Aorta (tissue), 5 donors: ENCODE measurements around the gene RAX. TPM values are rescaled to one million over a fixed set of nuclear protein-coding genes. Genes with fewer than 3 reads are reported as not detected.

Experiments
- ATAC-seq: fragments of 200-7000 bp; cut with Tn5 transposase; one replicate; pipeline ENCODE4 v1.9.1; 2022; ENCODE audit warnings: moderate library complexity; ENCODE audit not compliant: low FRiP score
- DNase-seq, 2 donors: peaks; one replicate each; pipeline ENCODE4 v3.0.0-alpha.2; 2020
- H3K27ac ChIP-seq, 2 donors: one replicate each; pipeline ENCODE4 v1.5.1; 2013; ENCODE audit warnings: low read length in 2 of 2, mild to moderate bottlenecking in 2 of 2, moderate library complexity in 2 of 2, control low read depth in 1 of 2, inconsistent platforms in 1 of 2, low read depth in 1 of 2
- H3K27me3 ChIP-seq, 2 donors: one replicate each; pipeline ENCODE4 v1.6.1; 2013; ENCODE audit warnings: control low read depth in 1 of 2, low read length in 1 of 2, mild to moderate bottlenecking in 1 of 2, moderate library complexity in 1 of 2; ENCODE audit not compliant: insufficient read depth in 2 of 2, control insufficient read depth in 1 of 2
- H3K36me3 ChIP-seq, 2 donors: one replicate each; pipeline ENCODE4 v1.6.1; 2013; ENCODE audit warnings: control low read depth in 1 of 2, low read length in 1 of 2, mild to moderate bottlenecking in 1 of 2; ENCODE audit not compliant: insufficient read depth in 2 of 2, control insufficient read depth in 1 of 2
- H3K4me1 ChIP-seq, 2 donors: one replicate each; pipeline ENCODE4 v1.6.1; 2013; ENCODE audit warnings: low read length in 2 of 2, control low read depth in 1 of 2, mild to moderate bottlenecking in 1 of 2, moderate library complexity in 1 of 2; ENCODE audit not compliant: insufficient read depth in 2 of 2, control insufficient read depth in 1 of 2
- H3K4me3 ChIP-seq, 2 donors: one replicate each; pipeline ENCODE4 v1.5.1; 2013; ENCODE audit warnings: low read length in 2 of 2, control low read depth in 1 of 2, mild to moderate bottlenecking in 1 of 2
- H3K9me3 ChIP-seq: one replicate; pipeline ENCODE4 v1.6.1; 2013; ENCODE audit warnings: mild to moderate bottlenecking, low read length; ENCODE audit not compliant: control insufficient read depth
- WGBS, 2 donors: extraction: QIAGEN DNeasy Blood & Tissue Kit; methylation state at CpG; one replicate each; pipeline ENCODE4 v1.1.7; 2013; 5-methylcytosine and 5-hydroxymethylcytosine counted together
- intact Hi-C, 2 donors: fragments of 100-400 bp; cut with DNase I; formaldehyde crosslinking; loops; one replicate each; pipeline versions ENCODE4 v1.14.2 to v1.15.0; 2022
- polyA plus RNA-seq, 2 donors: library from polyadenylated mRNA; stranded (reverse); fragments of 200-250 nt; gene quantifications; one replicate each; pipeline ENCODE4 v1.2.3, GENCODE V29; 2013
- total RNA-seq, 2 donors: library from RNA; stranded (reverse); fragmentation: NEBNext Ultra II Directional; extraction: Animal tissue kit (Norgen Biotek cat#: 25700); gene quantifications; one replicate each; pipeline ENCODE4 v1.2.1, GENCODE V29; 2021
- donor health status: healthy with polysubstance abuse.
- donor health status: Bipolar disorder and iron deficiency.
- donor health status: DM: no; HTN: no; CAD: no.
- donor health status: DM: no; HTN: no; CAD: no.
- donor health status: DM: yes; HTN: yes; CAD: no.

RAX gene
- total and polyA plus RNA-seq, 4 donors: not detected

DNA sequence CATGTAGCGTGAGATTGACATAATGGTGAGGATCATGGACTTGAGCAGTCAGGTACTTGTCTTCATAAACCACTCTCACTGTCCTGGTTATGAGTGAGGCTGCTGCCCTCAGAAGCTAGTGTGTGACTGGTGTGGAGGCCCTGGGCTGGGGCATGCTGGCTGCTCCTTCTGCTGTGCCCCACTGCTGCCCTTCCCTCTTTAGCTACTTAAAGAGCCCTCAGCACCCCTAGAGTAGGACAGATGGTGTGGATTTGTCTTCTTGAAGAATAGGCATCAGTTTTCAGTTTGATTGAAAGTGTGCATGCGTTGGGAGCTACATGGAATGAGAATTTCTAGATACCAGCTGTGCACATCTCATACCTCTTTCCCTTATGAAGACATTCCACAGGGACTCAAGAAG is 29.8 kb upstream of the RAX start:
- Histone ChIP-seq H3K27ac (no peak overlapping the region), H3K9me3 (no peaks in the 10 kb centered on the region), H3K4me3 (no peak overlapping the region), H3K27me3 (no peaks in the 10 kb centered on the region), H3K36me3 (no peaks in the 10 kb centered on the region), H3K4me1 (no peaks in the 10 kb centered on the region)
- intact Hi-C loops: no loop called here
- WGBS, 2 donors: 77 to 83% methylated on average over 2 of the region's 2 CpGs
- no peak for ATAC-seq
- DNase-seq: no peak

DNA sequence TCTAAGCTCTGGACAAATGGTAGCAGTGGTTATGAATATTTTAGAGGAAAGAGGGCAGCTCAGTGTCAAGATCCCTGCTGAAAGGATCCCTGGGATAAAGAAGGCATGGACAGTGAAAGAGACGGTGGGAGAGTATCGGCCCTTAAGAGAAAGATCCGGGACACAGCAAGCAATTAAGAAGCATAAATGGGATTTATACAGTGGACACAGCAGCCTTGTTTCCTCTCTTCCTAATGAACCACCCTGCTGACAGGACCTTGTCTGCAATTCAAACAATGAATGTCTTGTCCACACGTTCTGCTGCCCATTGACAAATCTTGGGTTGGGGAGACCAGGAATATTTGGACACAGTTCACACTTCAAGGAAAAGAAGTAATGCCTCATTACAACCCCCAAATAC is 28.7 kb upstream of the RAX start:
- DNase-seq: no peak
- Histone ChIP-seq H3K4me1 (no peaks in the 10 kb centered on the region), H3K27me3 (no peaks in the 10 kb centered on the region), H3K27ac (no peak overlapping the region), H3K4me3 (no peak overlapping the region), H3K36me3 (no peaks in the 10 kb centered on the region), H3K9me3 (no peaks in the 10 kb centered on the region)
- ATAC-seq: no peak
- 67 to 75% methylated on average over 4 of the region's 4 CpGs for WGBS, 2 donors
- intact Hi-C loops: no loop called here

DNA sequence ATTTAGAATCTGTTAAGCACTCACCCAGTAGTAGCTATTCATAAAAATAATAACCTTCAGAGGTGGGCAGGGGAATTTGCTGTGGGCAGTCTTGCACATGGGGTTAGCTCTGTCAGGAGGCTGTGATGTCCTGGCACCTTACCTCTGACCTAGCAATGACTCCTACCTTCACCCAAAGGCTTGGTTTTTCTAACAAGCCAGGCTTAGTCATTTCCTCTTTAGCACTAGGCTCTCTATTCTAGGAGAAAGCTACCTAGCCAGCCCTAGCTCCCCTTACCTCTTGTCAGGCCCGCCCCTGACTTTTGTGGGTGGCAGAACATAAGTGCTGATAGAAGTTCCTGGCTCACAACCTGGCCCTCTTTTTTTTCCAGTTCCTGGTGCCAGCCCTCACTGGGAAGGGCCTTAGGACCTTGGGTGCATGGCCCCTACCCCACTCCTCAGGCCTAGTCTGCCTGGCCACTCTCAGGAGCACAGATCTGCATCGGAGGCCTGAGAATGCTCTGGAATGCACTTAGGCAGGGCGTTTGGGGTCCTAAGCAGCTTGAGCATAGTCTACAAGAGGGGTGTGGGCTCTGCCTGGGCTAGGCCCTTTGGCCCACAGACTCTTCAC is 27.5 kb upstream of the RAX start:
- no peaks in the 10 kb centered on the region for H3K27me3 ChIP-seq
- no peaks in the 10 kb centered on the region for H3K36me3 ChIP-seq
- no peak overlapping the region for H3K27ac ChIP-seq
- H3K4me1 ChIP-seq: no peaks in the 10 kb centered on the region
- intact Hi-C loops: no loop called here
- H3K9me3 ChIP-seq: no peaks in the 10 kb centered on the region
- whole genome bisulfite sequencing, 2 donors: 65 to 88% methylated on average over 3 of the region's 3 CpGs
- DNase-seq (no peak), ATAC-seq (no peak)
- no peak overlapping the region for H3K4me3 ChIP-seq

DNA sequence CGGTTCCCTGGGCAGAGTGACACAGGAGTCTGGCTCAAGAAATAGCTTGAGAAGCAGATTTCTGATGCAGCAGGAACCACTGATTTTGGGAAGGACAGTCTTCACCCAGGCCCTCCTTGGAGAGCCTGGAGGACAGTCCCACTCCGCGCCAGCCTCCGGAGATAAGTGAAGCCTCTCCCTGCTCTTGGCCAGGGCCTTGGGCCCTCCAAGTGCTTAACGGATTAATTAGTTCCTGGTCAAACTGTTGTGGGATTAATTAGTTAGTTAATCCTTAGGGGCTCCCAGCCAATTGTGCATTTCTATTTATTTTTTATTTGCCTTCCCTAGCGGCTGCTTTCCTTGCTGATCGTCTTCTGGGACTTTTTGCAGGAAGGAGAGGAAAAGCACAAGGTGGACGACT is 25.6 kb upstream of the RAX start:
- Histone ChIP-seq H3K27me3 (no peaks in the 10 kb centered on the region), H3K9me3 (peaks cover under 1% of the 10 kb centered on the region), H3K27ac (no peak overlapping the region), H3K36me3 (no peaks in the 10 kb centered on the region), H3K4me1 (no peaks in the 10 kb centered on the region), H3K4me3 (no peak overlapping the region)
- 70 to 79% methylated on average over 8 of the region's 8 CpGs for WGBS, 2 donors
- intact Hi-C loops: no loop called here
- ATAC-seq (no peak), DNase-seq (no peak)

DNA sequence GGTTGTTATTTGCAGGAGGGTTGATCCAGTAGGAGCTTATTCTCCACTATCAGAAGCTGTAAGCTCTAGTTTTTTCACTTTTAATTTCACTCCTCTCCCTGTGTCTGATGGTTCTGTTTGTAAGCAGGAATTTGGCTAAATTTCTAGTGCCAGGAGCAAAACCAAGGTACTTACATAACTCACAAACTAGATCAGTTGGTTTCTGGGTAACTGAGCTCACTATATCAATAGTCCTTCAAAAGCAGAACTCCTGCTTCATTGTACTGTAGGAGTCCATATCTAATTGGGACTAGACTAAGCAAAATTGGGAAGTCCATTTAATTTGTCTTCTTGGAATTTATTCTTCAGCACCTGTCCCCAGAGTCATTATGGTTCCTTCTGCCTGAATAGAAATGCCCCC is 20.1 kb upstream of the RAX start:
- H3K36me3 ChIP-seq: no peaks in the 10 kb centered on the region
- H3K27me3 ChIP-seq: no peaks in the 10 kb centered on the region
- intact Hi-C loops: no loop called here
- peaks cover 1% of the 10 kb centered on the region for H3K9me3 ChIP-seq
- ATAC-seq: no peak
- no peaks in the 10 kb centered on the region for H3K4me1 ChIP-seq
- H3K4me3 ChIP-seq: no peak overlapping the region
- H3K27ac ChIP-seq: no peak overlapping the region
- no peak for DNase-seq

DNA sequence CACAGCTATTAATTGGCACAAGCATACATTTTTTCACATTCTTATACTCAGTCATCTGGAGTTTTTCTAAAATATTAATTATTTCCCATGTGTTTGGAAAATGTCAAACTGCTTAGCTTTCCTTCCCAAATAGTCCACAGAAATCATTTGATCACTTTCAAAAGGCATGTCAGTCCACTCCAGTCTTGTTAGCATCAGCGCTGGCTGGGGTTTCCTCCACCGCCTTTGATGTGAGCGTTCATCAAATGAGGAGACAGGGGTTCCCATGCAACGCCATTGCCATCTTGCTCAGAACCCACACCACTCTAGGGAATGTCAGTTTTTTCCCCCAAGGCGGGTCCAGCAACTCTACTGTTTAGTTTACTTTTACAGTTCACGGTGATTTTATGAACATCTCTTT is 13.1 kb upstream of the RAX start:
- no peaks in the 10 kb centered on the region for H3K4me1 ChIP-seq
- intact Hi-C loops: no loop called here
- no peaks in the 10 kb centered on the region for H3K27me3 ChIP-seq
- 65 to 68% methylated on average over 6 of the region's 6 CpGs for WGBS, 2 donors
- H3K27ac ChIP-seq: no peak overlapping the region
- no peaks in the 10 kb centered on the region for H3K36me3 ChIP-seq
- H3K9me3 ChIP-seq: no peaks in the 10 kb centered on the region
- no peak for ATAC-seq
- DNase-seq: no peak
- H3K4me3 ChIP-seq: no peak overlapping the region

DNA sequence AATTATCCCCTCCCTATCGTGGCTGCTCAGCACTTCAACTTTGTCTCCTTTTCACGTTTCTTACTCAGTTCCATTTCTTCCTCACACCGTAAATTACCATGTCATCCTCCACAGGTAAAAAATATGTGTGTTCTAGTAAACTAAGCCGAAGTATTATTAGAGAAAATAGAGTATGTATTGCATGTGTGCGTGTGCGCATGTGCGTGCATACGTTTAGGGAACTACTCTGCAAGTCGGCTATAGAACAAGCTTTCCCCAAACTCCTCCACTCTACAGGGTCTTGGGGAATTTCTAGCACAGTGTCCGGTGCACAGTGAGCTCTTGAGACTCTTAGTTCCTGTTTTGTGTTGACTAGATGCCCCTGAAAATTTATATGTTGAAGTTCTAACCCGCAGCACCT is 9.1 kb upstream of the RAX start:
- H3K4me1 ChIP-seq: no peaks in the 10 kb centered on the region
- H3K9me3 ChIP-seq: no peaks in the 10 kb centered on the region
- WGBS, 2 donors: 85 to 89% methylated on average over 11 of the region's 11 CpGs
- DNase-seq (no peak), ATAC-seq (no peak)
- intact Hi-C loops: no loop called here
- no peaks in the 10 kb centered on the region for H3K36me3 ChIP-seq
- H3K4me3 ChIP-seq: no peak overlapping the region
- H3K27me3 ChIP-seq: no peaks in the 10 kb centered on the region
- H3K27ac ChIP-seq: no peak overlapping the region

DNA sequence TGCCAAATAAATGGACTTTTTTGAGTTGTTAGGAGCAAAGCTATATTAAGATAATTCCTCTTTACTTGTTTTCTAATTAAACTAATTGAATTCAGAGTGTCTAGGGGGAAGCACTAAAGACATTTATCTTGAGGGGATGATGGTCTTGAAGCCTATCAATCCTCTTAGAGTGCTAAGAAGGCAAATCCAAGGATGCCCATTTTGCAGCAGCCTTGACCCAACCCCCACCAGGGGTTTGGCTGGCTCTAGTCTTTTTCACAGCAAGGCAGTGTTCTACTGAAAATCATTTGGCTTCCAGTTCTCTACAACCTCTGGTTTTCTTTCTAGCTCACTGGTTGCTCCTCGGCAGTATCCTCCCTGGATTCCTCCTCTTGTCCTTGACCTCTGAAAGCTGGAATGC is 6.5 kb upstream of the RAX start:
- Histone ChIP-seq H3K9me3 (no peaks in the 10 kb centered on the region), H3K36me3 (no peaks in the 10 kb centered on the region), H3K27ac (no peak overlapping the region), H3K27me3 (no peaks in the 10 kb centered on the region), H3K4me1 (no peaks in the 10 kb centered on the region), H3K4me3 (no peak overlapping the region)
- WGBS, 2 donors: 56 to 57% methylated on average over 1 of the region's 1 CpG
- no peak for DNase-seq
- intact Hi-C loops: no loop called here
- ATAC-seq: no peak

DNA sequence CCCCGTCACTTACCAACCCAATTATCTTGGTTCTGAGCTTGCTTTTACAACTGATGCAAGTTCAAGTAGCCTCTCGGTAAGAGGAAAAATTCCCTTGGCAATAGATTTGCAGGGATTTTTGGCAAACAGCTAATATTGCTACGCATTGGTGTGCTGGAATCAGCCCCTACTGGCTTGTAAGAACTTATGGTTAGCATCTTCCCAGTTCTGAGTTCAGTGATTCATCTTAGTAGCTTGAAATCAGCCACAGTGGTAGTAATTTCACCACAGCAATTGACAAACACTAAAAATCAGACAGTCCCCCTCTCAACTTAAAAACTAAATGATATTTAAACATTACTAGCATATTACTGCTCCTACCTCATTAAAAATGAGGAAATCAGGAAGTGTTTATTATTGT is 5.9 kb upstream of the RAX start:
- no peak overlapping the region for H3K27ac ChIP-seq
- ATAC-seq: no peak
- intact Hi-C loops: no loop called here
- 64 to 71% methylated on average over 3 of the region's 3 CpGs for WGBS, 2 donors
- H3K4me3 ChIP-seq: no peak overlapping the region
- H3K4me1 ChIP-seq: no peaks in the 10 kb centered on the region
- no peak for DNase-seq
- no peaks in the 10 kb centered on the region for H3K36me3 ChIP-seq
- no peaks in the 10 kb centered on the region for H3K9me3 ChIP-seq
- H3K27me3 ChIP-seq: no peaks in the 10 kb centered on the region
